NCI-H1694 (cell line): ENCODE data around the gene LRRC43.
A peak's percentile ranks its signal among the peaks of the same experiment; 100 is the strongest.

Source experiments
- DNase-seq: peaks from one replicate; lab custom pipeline; 2025; lab: John Stamatoyannopoulos, UW

Gene LRRC43

DNA sequence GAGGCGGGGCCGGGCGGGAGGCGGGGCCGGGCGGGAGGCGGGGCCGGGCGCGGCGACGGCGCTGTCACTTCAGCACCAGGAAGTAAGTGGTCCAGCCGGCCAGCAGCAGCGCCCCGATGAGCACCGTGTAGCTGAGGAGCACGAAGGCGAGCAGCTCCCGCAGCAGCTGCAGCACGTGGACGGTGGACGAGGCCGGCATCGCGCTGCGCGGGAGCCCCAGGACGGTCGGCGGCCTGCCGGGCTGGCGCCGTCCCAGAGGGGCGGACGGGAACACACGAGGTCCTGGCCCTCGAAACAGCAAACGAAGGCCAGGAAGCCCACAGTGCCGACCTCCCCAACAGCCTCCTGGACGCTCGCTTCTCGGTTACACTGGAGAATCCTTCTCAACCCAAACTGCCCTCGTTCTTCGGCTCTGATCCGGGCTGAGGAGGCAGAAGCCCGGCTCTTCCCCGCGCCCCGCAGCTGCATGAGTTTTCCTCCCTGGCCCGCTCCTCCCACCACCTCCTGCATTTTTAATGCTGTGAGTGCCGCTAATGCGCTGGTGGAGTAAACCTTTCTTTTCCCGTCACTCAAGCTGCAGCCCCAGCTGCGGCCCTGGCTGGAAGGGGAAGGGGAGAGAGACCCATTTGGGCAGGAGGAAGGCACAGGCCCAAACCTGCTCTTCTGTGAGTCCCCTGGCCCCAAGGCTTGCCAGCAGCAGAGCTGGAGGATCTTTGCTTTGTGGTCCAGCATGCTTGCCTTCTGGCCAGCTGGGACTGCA is 43.6 kb downstream of the LRRC43 start:
- no peak for DNase-seq

DNA sequence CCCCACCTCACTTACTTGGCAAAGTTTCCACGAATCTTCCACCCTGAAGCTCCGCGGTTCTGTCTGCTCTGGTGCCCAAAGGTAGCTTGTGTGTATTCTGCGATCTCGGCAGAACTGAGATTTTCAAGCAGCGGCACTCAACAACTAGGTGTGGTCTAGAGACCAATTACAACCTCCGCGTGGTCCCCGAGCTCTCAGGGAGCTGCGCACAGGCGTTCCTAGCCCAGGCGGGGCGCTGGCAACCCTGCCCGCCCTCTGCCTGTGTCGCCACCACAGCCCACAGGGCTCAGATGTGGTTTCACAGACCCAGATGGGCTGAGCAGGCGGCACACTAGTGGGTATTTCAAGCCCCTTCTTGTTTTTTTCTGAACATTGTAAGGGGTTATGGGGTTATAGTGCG is 44.4 kb downstream of the LRRC43 start:
- no peak for DNase-seq

- no peak for DNase-seq
These were observed 45.2 kb downstream of the LRRC43 start for GRCh38 chr12:122228092-122228491.

DNA sequence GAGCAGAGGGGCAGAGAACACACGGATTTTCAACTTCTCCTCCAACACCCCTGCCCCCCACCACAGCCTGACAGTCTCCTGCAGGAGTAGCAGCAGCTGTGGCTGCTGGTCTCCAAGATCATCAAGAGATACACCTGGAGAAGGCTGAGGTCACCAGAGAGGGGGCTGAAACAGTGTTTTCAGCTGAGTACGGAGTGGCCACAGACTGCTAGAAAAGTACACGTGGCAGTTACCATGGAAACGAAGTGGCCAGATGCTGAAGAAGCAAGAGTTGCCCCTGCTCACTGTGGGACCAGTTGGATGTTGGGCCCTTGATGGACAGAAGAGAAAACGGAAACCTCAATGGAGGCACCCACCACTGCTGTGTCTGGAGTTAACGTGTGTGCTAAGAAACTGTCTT is 47.9 kb downstream of the LRRC43 start:
- DNase-seq: no peak

DNA sequence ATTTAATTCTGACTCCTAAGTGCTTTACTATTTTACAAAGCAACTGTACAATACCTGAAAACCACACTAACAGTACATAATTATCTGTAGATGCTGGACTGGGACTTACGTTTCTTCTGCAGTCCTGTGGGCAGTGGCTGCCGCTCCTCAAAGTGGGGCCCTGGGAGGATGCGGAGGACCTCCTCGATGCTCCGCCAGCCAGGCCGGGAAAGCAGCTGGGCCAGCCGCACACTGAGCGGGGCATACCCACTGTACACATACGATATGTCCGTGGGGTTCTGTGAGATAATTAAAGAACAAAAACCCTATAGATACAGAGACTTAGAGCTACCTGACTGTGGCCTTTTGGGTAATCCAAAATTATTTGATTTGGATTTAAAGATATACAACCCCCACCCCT is 49.8 kb downstream of the LRRC43 start:
- DNase-seq: no peak

DNA sequence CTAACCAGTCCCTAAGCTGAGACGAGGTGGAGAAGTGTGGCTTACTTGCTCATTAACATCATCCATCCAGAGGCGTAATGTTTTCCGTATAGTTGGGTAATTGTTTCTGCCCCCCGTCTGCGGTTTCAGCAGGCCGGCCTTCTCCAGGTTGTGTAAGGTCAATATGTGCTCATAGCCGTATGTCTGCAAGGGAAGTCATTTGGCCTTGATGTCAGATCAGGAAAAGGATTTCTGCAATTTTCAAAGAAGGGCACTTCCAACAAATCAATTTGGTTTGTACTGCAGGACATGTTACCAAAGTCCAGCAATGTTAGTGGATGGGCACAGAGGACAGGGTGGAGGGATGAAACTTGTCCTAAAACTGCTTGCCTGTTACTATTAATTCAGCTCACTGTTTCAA is 52.8 kb downstream of the LRRC43 start:
- no peak for DNase-seq

- DNase-seq: no peak
These were observed 55.9 kb downstream of the LRRC43 start for GRCh38 chr12:122238861-122239260.

GRCh38 chr12:122243965-122244364 is 61.0 kb downstream of the LRRC43 start:
- no peak for DNase-seq

DNA sequence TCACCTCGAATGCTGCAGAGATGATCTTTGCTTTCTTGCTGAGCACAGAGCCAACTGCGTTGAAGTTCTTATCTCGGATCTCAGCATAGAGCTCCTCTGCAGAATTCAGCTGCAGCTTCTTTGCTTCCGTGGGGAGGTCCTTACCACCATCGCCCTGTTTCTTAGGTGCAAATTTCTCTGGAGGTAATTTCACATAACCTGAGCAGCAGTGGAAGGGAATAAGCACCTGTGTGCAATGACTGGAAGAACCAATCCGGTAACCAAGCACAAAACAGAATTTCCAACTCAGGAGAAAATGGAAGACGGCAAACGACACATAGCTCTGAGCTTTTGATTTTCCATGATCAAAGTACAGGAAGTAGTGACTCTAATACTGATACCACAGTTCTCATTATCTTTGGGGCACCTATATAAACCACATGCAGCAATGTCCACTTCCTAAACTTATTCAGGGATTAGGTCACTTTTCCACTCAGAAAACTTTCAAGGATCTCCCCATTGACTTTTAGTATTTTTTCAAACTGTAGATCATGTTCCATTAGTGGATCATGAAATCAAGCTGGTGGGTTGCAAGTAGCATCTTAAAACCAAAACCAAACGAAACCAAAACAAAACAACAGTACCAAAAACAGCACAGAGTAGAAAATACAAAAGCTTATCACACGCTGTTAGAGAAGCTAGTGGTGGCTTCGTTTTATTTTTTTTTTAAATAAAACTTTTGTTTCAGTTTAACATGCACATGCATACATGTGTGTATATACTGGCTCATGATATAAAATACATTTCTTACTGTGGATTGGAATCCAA is 61.8 kb downstream of the LRRC43 start:
- no peak for DNase-seq

GRCh38 chr12:122245553-122245952 is 62.6 kb downstream of the LRRC43 start:
- no peak for DNase-seq

DNA sequence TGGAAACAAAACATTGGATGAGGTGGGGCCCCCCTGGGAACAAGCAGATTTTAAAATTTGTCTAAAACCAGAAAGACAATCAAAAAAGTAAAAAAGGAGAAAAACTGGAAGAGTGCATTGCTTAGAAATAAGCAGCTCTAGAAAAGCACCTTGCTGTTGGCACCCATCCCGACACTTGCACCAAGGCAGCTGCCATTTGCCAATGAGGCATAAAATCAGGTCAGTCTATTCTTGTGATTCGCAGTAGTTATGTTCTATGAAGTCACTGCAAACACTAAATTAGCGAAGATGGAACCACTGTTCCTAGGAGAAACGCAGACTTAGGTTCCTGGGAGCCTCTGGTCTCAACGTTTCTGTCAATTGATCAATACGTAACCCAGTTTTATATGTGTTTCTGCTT is 67.1 kb downstream of the LRRC43 start:
- DNase-seq: peak; percentile 23

DNA sequence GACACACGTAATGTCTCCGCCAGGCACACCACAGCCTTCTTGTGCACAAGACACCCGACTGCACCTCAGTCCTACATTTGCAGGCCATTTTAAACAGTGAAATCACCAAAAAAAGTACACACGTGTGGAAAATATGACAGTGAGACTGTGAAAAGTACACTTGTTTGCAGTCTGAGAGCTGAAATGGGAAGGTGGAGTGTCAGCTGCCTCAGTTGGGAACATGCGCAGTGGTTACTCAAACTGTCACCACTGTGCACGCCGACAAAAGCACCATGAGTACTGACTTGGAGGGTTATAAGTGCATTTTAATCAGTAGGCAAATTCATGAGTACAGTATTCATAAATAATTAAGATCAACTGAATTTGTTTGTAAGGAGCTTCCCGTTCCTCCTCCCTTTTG is 67.6 kb downstream of the LRRC43 start:
- DNase-seq: no peak
